Measurements from ENCODE around the gene CUL2.
A peak's percentile ranks its signal among the peaks of the same experiment; 100 is the strongest.
"Not testable (repeated sequence)": the region's sequence is repeated elsewhere in the genome, so short reads cannot be mapped to it uniquely, and the experiment has no call there.

The CUL2 gene

DNA sequence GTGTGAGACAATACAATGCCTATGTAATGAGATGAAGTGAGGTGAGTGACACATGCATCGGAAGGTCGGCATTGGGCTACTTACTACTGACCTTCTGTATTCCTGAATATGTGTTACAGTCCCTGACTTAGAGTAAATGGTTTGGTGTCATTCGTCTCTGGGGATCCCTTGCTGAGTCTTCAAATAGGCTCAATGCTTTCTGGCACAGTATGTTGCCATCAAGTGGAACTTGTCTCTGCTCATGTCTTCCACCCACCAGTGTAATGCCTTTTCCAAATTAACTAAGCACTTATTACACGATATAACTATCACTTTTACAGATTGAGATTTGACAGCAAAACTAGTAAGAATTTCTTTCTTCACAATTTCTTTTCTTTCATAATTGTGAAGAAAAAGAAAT is 10.9 kb downstream of the CUL2 start:
- no peak for DNase-seq

DNA sequence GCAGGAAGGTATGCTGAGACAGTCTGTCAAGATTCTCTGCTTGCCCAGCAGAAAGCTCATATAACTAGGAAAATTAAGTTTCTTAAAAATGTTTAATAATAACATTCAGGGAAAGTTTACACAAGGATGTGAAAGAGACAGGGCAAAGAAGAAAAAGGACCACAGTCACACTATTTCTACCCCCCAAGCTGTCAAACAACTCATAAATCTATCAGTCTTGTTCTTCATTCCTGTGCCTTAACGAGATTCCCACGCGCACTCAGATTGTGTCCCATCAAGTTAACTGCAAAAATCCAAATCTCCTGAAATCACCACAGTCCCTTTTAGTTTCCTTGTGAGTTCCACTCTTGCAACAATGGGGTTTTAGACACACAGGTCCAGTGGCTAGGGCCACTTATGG is 14.9 kb downstream of the CUL2 start:
- DNase-seq, result no peak

DNA sequence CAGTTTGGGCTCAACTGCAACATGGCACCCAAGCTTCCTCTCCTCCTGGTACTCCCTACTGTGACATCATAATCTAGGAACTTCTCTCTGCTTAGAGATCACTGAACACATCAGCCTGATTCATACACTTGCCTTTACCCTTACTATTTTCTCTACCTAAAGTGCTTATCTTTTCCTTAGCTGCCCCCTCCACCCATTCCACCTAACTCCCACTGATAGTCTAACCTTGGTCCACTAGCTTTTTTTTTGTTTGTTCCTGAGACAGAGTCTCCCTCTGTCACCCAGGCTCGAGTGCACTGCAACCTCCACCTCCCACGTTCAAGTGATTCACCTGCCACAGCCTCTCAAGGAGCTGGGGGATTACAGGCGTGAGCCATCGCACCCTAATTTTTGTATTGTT is 15.9 kb downstream of the CUL2 start:
- DNase-seq, result no peak

- DNase-seq, result no peak
These were observed 19.6 kb downstream of the CUL2 start for GRCh38 chr10:35070521-35070920.

- DNase-seq, result peak; percentile 20
These were observed 26.2 kb downstream of the CUL2 start for GRCh38 chr10:35063837-35064454.

DNA sequence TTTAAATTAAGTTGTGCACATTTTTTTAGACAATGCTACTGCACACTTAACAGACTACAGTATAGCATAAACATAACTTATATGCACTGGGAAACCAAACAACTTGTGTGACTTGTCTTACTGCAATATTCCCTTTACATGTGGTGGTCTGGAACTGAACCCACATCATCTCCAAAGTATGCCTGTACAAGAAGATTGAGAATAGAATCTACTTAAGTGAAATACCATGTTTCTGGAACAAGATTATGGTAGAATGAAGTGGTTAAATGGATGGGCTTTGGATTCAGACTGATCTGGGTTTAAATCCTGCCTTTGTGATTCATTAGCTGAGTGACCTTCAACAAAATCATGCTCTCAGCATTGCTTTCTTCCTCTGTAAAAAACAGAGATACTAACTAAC is 30.7 kb downstream of the CUL2 start:
- no peak for DNase-seq

- DNase-seq, result no peak
These were observed 31.5 kb downstream of the CUL2 start for GRCh38 chr10:35058686-35059085.

DNA sequence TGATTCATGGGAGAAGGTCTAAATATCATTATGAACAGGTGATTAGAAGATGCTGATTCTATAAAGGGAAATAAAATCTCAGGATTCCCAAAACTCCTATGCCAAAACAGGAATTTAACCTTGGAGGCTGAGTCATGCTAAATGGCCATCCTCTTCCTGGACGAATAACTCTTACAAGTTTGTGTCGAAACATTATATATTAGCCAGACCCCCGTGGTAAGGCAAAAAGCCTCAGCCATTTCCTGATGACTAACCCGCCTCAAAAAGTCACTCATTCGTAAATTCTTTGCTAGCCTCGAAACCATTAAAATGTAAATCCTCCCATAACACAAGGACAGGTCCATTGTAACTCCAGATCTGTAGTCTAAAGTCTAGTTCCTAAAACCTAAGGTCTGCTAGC is 32.0 kb downstream of the CUL2 start:
- DNase-seq, result no peak

GRCh38 chr10:35056686-35057085 is 33.5 kb downstream of the CUL2 start:
- DNase-seq, result no peak

GRCh38 chr10:35056133-35056532 is 34.0 kb downstream of the CUL2 start:
- no peak for DNase-seq

GRCh38 chr10:35050568-35050967 is 39.6 kb downstream of the CUL2 start:
- no peak for DNase-seq

GRCh38 chr10:35046074-35046473 is 44.1 kb downstream of the CUL2 start:
- DNase-seq, result no peak

DNA sequence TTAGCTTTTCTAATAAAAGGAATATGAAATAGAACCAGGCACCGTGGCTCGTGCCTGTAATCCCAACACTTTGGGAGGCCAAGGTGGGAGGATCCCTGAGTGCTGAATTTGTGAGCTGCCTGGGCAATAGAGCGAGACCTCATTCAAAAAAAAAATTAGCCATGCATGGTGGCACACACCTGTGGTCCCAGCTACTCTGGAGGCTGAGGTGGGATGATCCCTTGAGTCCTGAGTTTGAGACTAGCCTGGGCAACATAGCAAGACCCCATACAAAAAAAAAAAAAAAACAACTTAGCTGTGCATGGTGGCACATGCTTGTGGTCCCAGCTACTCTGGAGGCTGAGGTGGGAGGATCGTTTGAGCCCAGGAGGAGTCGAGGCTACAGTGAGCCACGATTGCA is 44.9 kb downstream of the CUL2 start:
- DNase-seq, result not testable (repeated sequence)

DNA sequence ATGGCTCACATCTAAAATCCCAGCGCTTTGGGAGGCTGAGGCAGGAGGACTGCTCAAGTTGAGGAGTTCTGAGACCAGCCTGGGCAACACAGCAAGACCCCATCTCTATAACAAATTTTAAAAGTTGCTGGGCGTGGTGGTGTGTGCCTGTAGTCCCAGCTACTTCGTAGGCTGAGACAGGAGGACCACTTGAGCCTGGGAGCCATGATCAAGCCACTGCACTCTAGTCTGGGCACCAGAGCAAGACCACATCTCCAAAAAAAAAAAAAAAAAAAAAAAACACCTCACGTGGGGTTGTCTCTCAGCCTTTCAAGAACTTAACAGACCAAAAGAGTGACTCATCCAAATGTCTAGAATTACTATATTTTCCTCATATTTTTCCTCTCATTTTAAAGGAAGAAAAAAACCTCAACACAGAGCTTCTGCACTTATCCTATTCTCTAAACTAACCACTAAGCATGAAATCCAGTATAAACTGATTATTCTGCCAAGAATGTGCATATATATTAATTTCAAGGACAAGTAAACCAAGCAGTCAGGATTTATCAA is 46.3 kb downstream of the CUL2 start:
- DNase-seq, result no peak

- DNase-seq, result no peak
These were observed 47.4 kb downstream of the CUL2 start for GRCh38 chr10:35042783-35043182.

- DNase-seq, result no peak
These were observed 48.6 kb downstream of the CUL2 start for GRCh38 chr10:35041502-35041879.

DNA sequence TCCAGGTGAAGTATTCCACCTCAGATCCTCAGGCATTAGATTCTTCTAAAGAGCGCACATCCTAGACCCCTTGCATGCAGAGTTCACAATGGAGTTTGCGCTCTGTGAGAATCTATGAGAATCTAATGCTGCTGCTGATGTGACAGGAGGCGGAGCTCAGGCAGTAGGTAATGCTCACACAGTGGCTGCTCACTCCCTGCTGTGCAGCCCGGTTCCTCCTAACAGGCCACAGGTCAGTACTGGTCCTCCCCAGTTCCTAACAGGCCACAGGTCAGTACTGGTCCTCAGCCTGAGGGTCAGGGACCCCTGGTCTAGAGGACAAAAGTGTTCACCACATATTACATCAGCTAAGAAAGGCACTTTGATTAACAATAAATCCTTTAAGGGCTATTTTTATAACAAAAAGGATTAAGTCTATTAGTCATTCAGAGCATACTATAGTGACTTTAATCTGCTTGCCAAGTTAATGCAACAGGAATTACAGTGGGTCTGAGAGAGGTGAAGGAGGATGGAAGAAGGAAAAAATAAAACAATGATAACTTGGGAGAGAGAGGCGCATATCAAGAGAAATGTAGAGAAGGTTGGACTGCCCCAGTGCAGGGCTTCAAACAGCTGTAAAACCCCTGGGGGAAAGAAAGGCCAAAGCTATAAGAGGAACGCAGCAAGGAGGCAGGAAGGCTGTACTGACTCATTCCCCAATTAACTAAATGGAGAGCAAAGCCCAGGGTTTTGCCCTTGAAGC is 49.2 kb downstream of the CUL2 start:
- no peak for DNase-seq

GRCh38 chr10:35037104-35037503 is 53.0 kb downstream of the CUL2 start:
- DNase-seq, result no peak

GRCh38 chr10:35035606-35036005 is 54.5 kb downstream of the CUL2 start:
- peak; percentile 51 for DNase-seq

- DNase-seq, result peak; percentile 56
These were observed 62.6 kb downstream of the CUL2 start for GRCh38 chr10:35027567-35027966.

GRCh38 chr10:35025916-35026315 is 64.2 kb downstream of the CUL2 start:
- no peak for DNase-seq

DNA sequence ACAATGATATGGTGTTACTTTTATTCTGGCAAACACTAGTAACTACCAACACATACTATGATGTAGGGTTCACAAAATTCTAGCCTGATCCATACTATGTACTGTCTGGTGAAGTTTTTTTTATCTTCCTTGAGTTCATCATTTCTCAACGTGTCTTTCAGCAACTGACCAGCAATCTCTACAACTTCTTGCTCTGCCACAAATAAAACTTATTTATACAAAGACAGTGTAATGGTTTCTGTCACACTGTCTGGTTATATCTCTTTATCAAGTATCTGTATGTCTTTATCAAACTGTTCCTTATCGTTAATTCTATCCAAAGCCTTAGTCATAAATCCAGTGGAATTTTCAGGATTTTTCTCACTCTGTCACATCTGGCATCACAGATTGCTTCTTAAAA is 69.7 kb downstream of the CUL2 start:
- DNase-seq, result no peak

- DNase-seq, result no peak
These were observed 70.8 kb downstream of the CUL2 start for GRCh38 chr10:35019041-35020024.
